ENCODE data around the gene TGFA.

Gene TGFA

GRCh38 chr2:70403267-70404053, 150.2 kb downstream of the TGFA start:
- TF ChIP-seq CTCF (IDR thresholded peaks at IDR 0.05; ENCODE audit: low read depth, low read length), result no peak
- no peak overlapping the region for H3K4me3 ChIP-seq (ENCODE audit: low read depth, low read length)

- no peak overlapping the region for H3K4me3 ChIP-seq (ENCODE audit: low read depth, low read length)
- no peak for TF ChIP-seq CTCF (IDR thresholded peaks at IDR 0.05; ENCODE audit: low read depth, low read length)
Measured at GRCh38 chr2:70400539-70400938, 153.1 kb downstream of the TGFA start.

- H3K4me3 ChIP-seq (ENCODE audit: low read depth, low read length), result no peak overlapping the region
- TF ChIP-seq CTCF (IDR thresholded peaks at IDR 0.05; ENCODE audit: low read depth, low read length), result no peak
Measured at GRCh38 chr2:70399046-70399445, 154.6 kb downstream of the TGFA start.
